ENCODE measurements around the gene CBLB.
A peak's percentile ranks its signal among the peaks of the same experiment; 100 is the strongest.
"Not testable (repeated sequence)": the region's sequence is repeated elsewhere in the genome, so short reads cannot be mapped to it uniquely, and the experiment has no call there.

The CBLB gene

DNA sequence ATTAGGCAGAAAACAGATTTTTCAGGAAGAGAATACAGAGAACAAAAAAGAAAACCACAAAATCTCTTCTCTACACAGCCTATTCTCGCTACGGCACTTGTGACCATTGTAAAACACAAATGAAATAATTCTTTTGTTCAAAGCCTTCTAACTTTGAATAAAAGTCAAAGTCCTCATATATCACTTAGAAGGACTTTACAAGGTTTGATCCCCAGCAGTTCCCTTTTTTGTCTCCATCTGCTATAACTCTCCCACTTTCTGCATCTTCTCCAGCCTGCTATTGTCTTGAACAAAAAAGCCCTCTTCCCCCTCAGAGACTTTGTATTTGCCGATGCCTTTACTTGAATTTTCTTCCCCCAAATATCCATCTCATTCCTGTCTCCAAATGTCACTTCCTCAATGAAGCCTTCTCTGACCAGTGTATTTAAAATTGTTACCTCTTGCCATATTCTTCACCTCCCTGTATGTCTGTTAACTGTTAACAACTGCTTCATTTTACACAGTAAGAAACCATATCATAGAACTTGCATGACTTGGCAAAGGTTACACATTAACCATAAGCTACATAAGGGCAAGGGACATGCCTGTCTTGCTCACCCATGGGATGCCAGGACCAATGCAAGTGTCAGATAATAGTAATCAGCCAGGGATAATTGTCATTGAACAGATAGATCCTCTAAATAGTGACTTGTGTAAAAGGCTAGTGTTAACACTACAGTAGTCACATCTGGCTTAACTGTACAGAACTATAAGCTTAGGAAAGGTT is 122.4 kb downstream of the CBLB start:
- no peak for DNase-seq

DNA sequence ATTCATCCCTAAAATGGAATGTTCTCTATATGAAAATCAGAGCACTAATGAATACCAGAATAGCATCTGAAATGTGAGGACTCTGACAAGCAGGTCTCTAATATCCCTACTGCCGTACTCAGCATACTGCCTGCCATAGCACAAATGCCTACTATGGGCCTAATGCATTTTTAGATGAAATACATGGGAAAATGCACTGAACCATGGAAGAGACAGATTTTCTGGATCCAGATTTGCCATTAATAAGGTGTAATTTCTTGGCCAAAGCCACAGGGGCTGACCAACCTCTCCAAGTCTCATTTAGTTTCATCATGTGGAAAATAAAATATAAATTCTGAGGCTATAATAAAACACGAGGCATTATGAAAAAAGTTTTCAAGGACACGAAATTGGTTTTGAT is 123.8 kb downstream of the CBLB start:
- DNase-seq: no peak

DNA sequence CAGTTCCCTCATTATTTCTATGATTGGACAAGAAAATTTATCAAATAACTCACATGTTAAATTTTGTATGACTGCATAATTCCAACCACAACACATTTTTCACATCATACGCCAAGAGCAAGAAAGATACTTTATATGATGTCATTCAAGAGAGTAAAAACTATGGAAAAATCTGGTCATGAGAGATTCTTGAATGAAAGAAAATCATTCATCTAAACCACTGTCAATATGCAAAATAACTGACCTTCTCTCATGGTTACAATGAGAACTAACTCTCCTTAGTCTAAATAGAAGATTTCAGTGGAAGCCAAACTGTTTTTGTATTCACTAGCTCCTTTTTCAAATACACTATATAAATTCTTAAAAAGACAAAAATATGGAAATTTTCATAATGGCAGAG is 124.6 kb downstream of the CBLB start:
- DNase-seq: no peak

DNA sequence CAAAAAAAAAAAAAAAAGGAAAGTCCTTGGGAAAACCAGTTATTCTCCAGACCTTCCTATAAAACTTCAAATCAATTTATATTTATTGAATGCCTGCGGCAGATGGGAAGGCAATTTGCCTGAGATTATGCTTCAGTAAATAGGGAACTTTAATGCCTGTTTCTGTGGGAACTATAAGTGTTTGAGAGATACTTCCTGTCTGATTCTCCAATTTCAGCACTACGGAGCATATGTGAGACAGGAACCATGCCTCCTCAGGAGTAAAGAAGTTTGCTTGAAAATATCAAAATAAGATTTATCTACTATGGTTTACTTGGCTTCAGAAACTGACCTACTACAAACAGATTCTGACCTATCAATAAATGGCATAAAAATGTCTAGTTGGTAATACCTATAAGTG is 135.5 kb downstream of the CBLB start:
- DNase-seq: no peak

DNA sequence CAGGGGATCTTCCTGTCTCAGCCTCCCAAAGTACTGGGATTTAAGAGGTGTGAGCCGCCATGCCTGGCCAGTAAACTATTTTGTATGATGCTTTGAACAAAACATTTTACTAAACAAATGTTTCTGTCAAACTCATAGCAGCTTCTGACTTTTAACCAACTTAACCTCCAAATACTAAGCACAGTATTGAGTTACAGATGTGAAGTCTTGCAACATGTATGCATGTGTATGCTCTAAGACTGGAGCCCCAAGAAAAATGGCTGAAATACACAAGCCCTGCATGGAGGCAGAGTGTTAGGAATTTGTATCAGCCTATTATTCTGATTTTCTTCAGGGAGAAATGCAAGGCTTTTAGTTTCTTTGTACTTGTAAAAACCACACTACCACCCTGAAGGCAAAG is 137.1 kb downstream of the CBLB start:
- no peak for DNase-seq

DNA sequence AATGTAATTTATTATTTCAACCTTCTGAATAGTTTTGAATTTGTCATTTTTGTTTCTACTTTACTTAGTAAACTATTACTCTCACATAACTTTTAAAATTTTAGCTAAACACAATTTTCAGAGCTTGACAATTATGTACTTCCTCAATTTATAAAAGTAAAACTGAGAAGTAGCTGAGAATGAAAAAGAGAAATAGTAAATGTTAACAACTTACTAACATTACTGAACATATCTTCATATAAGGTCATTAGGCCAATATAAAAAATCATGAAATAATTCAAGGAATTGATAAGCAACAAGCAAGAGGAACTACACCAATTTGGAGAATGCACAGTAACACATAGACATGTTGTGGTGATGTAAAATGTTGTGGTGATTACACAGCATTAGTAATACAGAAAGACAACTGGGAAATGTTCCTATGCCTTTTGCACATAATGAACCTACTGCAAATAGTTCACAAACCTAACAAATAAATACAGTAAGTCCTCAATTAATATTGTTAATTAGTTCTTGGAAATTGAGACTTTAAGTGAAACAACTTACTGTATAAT is 137.9 kb downstream of the CBLB start:
- no peak for DNase-seq

DNA sequence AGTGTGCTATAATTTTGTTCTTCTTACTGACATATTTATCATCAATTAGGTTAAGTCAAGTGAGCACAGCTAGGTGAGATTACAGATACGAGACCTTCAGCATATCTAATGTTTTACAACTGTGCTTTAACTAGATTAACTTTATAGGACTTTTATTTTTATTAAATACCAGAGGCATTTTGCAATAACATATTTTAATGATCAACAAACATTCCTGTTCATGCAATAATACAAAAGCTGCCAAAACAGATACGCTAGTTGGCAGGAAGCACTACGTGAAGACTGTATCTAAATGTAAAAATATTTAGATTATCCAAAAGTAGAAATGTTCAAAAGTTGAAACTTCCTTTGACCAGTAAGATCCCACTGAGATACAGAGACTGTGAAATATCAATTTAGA is 139.1 kb downstream of the CBLB start:
- DNase-seq: no peak

DNA sequence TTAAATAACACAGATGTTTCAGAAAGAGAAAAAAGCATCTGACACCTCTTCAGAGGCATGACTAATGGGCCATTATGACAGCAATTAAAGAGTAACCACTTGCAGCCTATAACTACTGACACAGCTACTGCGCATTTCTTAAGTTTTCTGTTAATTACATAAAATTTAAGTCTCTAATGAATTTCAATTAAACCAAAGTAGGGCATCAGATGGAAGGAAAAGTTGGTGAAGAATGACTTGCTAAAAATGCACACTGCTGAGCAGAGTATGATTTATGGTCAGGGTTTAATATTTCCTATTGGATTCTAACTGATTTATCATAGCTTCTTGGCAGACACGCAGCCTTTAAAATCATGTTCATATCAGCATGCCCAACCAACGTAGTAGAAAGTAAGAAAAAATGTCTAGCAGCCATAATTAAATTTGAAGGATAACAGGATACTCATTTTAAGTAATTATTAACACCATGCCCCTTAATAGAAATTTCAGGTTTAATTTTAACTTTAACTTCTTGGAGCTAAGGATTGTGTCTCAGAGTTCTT is 140.0 kb downstream of the CBLB start:
- DNase-seq: no peak

DNA sequence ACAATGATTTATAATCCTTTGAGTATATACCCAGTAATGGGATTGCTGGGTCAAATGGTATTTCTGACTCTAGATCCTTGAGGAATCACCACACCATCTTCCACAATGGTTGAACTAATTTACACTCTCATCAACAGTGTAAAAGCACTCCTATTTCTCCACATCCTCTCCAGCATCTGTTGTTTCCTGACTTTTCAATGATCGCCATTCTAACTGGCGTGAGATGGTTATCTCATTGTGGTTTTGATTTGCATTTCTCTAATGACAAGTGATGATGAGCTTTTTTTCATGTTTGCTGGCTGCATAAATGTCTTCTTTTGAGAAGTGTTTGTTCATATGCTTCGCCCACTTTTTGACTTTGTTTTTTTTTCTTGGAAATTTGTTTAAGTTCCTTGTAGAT is 141.8 kb downstream of the CBLB start:
- not testable (repeated sequence) for DNase-seq

DNA sequence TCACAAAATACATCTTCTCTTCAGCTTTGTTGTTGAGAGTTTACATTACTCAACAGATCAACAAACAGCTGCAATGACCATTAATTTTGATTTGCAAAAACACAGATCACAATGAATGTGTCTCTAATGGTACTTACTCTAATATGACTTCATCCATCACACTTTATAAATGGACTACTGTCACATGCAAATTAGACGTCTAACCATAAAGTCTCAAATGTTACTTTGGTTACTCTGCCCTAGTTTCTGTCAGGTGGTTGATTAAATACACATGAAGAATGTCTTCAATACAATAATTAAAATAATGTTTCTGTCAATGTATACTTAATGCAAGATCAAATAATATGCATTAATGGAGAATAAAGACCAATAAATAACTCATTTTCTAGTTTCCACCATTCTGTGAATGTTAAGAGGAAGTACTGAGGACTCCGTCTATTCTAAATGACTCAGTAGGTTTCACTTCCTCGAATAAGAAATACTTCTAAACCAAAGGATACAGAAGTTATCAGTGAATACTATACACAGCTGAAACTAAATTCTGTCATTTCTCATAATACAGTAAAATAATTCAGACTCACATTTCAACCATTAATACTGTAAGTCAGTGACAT is 145.8 kb downstream of the CBLB start:
- no peak for DNase-seq

DNA sequence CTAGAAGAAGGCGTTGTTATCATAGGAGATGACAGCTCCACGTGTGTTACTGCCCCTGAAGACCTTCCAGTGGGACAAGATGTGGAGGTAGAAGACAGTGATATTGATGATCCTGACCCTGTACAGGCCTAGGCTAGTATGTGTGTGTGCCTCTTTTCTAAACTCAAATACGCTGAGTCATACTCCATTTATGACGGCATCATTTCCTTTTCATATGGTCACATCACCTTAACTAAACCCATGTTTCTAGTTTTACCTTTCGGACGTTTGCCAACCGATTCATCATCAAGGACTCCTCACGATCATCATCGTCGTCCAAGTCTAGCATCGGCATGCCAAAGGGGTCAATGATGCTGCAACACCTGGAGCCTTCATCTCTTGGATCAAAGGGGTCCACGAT is 149.0 kb downstream of the CBLB start:
- no peak for DNase-seq

DNA sequence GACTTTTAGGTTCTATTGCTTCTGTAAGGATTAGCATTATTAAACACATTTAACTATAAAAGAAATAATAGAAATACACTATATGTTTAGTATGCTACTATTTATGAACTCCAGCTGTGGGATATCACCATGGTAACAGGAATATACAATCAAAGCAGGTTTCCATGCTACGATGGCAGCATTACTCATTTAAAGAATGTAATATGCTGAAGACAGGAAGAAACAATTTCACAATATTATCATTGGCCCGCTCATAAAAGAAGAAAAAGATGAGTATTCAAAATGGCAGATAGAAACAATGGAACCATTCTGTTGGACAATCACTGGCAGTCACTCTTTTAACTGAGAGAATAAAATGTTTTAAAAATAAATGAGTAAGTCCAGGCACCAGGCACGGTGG is 153.4 kb downstream of the CBLB start:
- peak; percentile 19 for DNase-seq

DNA sequence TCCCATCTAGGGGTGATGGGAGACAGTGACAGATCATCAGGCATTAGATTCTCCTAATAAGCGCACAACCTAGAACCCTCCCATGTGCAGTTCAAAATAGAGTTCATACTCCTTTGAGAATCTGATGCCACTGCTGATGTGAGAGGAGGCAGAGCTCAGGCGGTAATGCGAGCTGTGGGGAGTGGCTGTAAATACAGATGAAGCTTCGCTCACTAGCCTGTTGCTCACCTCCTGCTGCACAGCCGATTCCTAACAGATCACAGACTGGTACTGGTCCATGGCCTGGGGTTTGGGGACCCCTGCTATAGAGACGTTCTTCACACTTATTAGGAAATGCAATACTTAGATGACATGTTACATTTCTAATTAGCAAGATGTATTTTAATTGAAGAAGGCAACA is 154.4 kb downstream of the CBLB start:
- DNase-seq: no peak

DNA sequence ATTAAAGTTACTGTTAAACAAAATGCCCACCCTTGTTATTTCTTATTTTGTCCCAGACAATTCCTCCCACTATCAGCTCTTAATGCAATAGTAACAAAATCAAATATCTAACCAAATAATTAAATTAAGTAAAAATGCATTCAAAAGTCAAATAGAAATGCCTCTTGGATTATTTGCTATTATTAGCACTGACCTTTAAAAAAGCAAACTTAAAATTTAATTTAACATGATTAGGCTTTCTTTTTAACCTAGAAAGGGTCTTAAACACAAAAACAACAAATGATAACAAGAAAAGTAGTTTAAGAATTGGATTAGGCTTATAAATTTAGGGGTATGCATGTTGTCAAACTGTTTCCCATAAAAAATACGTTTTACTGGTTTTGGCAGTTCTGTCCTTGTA is 159.8 kb downstream of the CBLB start:
- DNase-seq: no peak

DNA sequence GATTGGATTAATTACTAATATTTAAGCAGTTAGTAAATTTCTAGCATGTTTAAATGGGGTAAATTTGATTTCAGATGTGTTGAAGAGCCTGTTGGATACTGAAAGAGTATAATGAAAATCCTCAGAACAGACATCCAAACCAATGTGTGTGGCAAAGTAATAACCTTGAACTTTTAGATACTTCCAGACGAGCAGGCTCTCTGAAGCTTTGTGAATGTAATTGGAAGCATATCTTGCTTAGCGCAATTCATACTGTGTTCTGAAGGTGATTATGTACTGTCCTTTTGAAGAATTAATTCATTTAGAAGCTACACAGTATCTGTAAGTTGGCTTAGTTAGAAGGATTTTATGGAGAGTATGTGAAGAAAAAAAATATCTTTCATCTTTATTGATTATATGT is 161.8 kb downstream of the CBLB start:
- no peak for DNase-seq

DNA sequence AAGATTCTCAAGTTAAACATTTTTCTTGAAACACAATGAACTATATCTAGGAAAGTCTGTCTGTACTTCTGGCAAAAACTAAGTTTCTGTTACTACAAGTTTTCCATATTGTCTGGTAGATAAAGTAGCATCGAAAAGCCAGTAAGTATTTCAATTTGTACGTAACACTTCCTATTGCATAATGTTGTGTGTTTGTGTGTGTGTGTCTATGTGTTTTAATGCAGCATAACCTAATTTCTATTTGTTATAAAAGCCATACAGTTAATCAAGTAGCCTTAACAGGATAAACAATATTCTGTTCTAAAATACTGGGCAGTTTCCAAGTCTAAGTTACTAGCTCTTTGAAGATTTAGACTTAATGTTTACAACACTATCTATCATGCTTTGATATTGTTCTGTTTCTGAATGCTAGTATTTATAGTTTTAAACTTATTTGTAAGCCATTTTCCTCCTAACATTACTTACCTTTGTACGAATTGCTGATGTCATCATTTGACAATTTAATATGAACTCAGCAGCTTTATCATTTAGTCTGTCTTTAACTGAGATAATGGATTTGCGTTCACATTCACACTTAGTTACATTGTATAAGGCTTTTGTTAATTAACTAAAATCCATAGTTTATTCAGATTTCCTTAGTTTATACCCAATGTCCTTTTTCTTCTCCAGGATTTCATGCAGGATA is 163.9 kb downstream of the CBLB start:
- DNase-seq: no peak

DNA sequence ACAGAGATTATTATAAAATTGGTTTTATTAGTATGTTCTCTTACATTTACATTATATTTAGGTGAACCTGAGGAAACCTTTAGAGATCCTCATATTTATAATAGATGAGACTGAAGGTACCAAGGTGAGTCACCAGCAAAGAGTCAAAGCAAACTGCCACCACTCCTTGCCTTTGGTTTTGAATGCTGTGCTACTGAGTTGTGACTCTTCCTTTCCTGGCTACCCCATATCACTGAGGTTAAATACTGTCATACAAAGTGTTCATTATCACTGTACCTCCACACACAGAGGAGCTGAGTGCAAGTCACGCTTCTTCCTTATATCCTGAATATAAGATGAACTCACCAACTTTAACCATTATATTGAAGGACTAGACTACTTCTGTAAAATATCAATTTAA is 168.2 kb downstream of the CBLB start:
- DNase-seq: peak; percentile 48

DNA sequence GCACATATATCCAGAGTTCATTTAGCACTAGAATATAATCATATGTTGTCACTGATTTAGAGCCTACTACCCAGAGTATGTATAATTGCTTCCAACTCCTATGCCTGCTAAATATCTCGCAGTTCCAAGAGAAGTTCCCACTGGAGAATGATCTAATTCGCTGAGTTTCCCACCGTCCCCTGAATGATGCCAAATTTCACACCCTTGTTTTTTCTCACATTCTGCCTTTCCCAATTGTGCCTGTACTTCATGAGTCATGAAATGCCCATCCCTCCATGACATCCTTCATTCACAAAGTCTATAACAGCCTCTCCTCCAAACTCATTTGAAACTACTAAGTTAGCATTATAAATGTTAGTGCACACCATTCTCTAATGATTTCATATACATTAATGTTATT is 177.2 kb downstream of the CBLB start:
- DNase-seq: no peak

DNA sequence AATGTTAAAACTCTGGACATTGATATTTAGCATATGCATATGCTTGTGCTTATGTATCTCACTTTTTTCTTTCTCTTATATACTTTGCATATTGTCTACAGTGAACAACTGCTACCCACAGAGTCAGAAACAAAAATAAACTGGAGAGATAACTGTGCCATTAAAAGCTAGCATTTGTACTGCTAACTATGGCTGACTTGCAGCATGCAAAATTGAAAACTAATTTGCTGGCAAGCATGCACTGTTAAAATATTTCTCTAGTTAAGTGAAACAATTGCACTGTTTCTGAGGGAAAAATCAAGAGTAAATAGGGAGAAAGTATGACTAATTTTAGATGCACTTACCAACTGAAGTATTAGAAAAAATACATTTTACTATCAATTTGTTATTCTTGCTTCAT is 177.8 kb downstream of the CBLB start:
- DNase-seq: no peak

DNA sequence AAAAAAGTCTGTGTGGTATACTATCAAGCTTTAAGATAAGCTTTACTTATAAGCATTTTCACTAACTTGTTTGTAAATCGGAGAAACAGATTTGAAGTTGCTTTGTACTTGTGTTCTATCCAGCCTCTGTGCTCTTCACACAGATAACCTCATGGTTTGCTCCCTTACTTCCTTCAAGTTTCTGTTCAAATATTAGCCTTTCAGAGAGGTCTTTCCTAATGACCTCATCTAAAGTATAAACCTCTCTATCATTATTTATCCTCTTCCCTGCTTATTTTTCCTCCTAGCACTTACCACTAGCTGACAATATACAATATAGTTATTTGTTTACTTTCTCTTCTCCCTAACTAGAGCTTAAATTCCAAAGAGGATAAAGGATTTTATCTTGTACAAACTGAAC is 180.0 kb downstream of the CBLB start:
- DNase-seq: no peak

DNA sequence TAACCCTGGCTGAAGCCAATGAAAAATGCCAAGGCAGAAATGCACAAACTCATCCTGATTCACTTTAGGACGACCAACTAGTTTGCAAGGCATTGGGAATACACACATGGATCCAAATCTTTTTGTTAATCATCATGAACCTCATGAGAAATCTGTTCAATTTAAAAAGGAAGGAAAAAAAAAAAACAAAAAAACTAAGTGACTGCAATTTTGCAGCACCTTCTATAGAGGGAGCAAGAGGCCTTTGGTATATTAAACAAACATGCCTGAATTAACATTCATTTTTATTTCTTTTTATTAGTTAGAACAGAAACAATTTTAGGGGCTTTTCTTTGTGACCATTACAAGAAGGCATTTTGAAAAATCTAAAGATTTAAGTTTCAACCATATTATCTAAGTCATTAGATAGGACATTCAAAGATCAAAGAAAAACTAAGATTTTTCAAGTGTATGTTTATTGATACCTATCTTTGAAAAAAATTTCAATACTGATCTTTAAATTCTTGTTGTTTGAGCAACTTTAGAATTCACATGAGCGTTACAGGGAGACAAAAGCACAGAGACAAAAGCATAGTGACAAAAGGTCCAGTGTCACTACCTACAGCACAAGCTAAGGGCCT is 182.4 kb downstream of the CBLB start:
- DNase-seq: peak; percentile 41

DNA sequence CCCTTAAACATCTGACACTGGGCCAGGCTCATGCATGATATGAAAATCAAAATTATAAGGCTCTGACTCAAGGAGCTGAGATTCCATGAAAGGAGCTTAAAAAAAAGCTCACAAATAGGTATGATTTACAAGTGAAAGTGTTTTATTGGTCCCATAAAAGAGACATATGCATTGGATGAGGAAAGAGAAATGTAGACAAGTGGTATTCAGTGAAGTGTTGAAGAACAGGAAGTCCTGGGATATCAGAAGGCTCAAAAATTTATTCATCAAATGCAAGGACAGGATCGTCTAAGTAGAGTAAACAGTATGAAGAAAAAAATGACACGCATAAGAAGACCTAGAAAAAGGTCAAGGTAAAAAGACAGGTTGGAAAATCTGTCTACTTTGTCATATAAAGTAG is 188.9 kb downstream of the CBLB start:
- no peak for DNase-seq

DNA sequence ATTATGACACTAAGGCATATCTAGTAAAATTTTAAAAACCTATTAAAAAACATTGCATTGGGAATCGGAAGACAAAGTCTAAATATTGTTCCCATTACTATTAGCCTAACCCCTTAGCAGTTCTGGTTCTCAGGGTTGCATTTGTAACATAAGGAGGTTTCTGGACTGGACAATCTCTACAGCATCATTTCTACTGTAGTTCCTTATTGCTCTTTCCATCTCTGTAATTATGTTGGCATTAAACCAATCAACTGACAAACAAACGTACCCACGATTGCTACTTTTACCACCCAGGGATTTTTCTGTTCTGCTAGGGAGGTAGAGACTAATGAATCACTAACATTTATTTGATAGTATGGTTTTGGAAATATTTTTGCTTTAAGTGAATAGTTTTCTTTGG is 190.8 kb downstream of the CBLB start:
- DNase-seq: no peak

All from CD4-positive, alpha-beta T cell treated with Interleukin-4 for 4 hours (primary cell).